Kidney (tissue), 14 donors: ENCODE measurements around the gene RPL18. TPM values are rescaled to one million over a fixed set of nuclear protein-coding genes. Genes with fewer than 3 reads are reported as not detected.

Source experiments
- DNase-seq, 5 donors: peaks; one replicate each; pipeline ENCODE4 v3.0.0-alpha.2; 2013 to 2020
- FAIRE-seq: peaks from 2 replicates; lab custom pipeline; 2012; peaks lifted over from hg19 to GRCh38; lab: Jason Lieb, UNC
- H3K27ac ChIP-seq, 2 donors: one replicate each; pipeline ENCODE4 v1.7.0; 2013; ENCODE audit warnings: low read depth in 2 of 2, low read length in 2 of 2, inconsistent platforms in 1 of 2
- H3K27me3 ChIP-seq: one replicate; pipeline ENCODE4 v1.7.1; 2013; ENCODE audit warnings: low read length, inconsistent platforms; ENCODE audit not compliant: control insufficient read depth, insufficient read depth
- H3K36me3 ChIP-seq, 3 donors: one replicate each; pipeline versions ENCODE4 v1.7.0 to v1.7.1; 2013; ENCODE audit warnings: low read length in 3 of 3, control low read depth in 1 of 3, inconsistent platforms in 1 of 3; ENCODE audit not compliant: insufficient read depth in 3 of 3, control insufficient read depth in 2 of 3
- H3K4me1 ChIP-seq, 3 donors: one replicate each; pipeline versions ENCODE4 v1.7.0 to v1.7.1; 2013; ENCODE audit warnings: low read length in 3 of 3, inconsistent platforms in 1 of 3, low read depth in 1 of 3; ENCODE audit not compliant: control insufficient read depth in 2 of 3, insufficient read depth in 2 of 3
- H3K4me3 ChIP-seq, 3 donors: one replicate each; pipeline versions ENCODE4 v1.7.0 to v1.8.1; 2013; ENCODE audit warnings: low read length in 3 of 3, control low read depth in 1 of 3, inconsistent platforms in 1 of 3
- H3K9ac ChIP-seq, 3 donors: one replicate each; pipeline versions ENCODE4 v1.7.0 to v1.7.1; 2013; ENCODE audit warnings: low read length in 3 of 3, control low read depth in 1 of 3, inconsistent platforms in 1 of 3
- H3K9me3 ChIP-seq, 3 donors: one replicate each; pipeline versions ENCODE4 v1.7.0 to v1.7.1; 2013; ENCODE audit warnings: low read length in 3 of 3, control low read depth in 1 of 3, inconsistent platforms in 1 of 3; ENCODE audit not compliant: control insufficient read depth in 2 of 3, insufficient read depth in 1 of 3
- intact Hi-C: fragments of 100-400 bp; cut with DNase I; formaldehyde crosslinking; loops from one replicate; pipeline ENCODE4 v1.11.1; 2022
- polyA plus RNA-seq: library from polyadenylated mRNA; stranded (reverse); fragments of 350-450 nt; fragmentation: Illumina TruSeq; extraction: RNeasy Lipid Tissue Mini Kit (QIAGEN cat#74804); gene quantifications from one replicate; pipeline ENCODE4 v1.2.3, GENCODE V29; 2014; ENCODE audit warnings: low read depth, low replicate concordance; ENCODE audit not compliant: insufficient read depth
- total RNA-seq: library from RNA; stranded (reverse); fragmentation: NEBNext Ultra II Directional; extraction: Animal tissue kit (Norgen Biotek cat#: 25700); gene quantifications from one replicate; pipeline ENCODE4 v1.2.1, GENCODE V29; 2021
- TF ChIP-seq, protein P1 (sequence below): IDR thresholded peaks from 3 replicates; pipeline ENCODE4 v1.5.1; 2012; ENCODE audit warnings: mild to moderate bottlenecking, moderate library complexity, borderline replicate concordance; ENCODE audit not compliant: insufficient read depth; ENCODE audit errors: extremely low read depth
- donor health status: control.
- donor health status: control.
- donor health status: control.
- donor health status: control.
- donor health status: control.
- donor health status: DM: yes; HTN: yes; CAD: no.
- donor health status: Normal renal cell carcinoma (clear cell type).

RPL18 gene
- total and polyA plus RNA-seq, 2 donors from 2014 or later: 986 to 1,596 TPM

DNA sequence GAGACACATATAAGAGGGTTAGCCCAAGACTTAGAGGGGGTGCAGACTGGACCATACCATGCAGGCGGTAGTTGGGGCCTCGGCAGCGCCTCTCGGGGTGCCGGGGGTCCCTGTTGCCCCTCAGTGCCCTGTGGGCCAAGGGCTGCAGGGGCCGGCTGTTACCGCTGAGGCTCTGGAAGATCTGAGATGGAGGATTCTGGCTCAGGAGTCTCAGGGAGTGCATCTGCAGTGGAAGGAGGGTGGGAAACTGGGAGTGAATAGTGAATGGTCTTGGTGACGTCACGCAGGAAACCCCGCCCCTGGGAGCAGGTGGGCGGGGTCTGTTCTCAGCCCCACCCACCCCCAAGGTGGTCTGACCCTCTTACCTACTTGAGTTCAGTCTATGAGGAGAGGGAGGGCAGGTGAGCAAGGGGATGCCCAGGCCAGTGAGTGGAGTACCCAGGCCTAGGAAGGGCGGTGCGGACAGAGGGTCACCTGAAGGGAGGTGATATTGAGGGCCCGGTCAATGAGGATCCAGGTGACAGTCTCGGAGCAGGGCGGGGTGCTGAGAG lies 19.9 kb upstream of the RPL18 start:
- TF ChIP-seq, protein P1, sequence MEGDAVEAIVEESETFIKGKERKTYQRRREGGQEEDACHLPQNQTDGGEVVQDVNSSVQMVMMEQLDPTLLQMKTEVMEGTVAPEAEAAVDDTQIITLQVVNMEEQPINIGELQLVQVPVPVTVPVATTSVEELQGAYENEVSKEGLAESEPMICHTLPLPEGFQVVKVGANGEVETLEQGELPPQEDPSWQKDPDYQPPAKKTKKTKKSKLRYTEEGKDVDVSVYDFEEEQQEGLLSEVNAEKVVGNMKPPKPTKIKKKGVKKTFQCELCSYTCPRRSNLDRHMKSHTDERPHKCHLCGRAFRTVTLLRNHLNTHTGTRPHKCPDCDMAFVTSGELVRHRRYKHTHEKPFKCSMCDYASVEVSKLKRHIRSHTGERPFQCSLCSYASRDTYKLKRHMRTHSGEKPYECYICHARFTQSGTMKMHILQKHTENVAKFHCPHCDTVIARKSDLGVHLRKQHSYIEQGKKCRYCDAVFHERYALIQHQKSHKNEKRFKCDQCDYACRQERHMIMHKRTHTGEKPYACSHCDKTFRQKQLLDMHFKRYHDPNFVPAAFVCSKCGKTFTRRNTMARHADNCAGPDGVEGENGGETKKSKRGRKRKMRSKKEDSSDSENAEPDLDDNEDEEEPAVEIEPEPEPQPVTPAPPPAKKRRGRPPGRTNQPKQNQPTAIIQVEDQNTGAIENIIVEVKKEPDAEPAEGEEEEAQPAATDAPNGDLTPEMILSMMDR: no peak

DNA sequence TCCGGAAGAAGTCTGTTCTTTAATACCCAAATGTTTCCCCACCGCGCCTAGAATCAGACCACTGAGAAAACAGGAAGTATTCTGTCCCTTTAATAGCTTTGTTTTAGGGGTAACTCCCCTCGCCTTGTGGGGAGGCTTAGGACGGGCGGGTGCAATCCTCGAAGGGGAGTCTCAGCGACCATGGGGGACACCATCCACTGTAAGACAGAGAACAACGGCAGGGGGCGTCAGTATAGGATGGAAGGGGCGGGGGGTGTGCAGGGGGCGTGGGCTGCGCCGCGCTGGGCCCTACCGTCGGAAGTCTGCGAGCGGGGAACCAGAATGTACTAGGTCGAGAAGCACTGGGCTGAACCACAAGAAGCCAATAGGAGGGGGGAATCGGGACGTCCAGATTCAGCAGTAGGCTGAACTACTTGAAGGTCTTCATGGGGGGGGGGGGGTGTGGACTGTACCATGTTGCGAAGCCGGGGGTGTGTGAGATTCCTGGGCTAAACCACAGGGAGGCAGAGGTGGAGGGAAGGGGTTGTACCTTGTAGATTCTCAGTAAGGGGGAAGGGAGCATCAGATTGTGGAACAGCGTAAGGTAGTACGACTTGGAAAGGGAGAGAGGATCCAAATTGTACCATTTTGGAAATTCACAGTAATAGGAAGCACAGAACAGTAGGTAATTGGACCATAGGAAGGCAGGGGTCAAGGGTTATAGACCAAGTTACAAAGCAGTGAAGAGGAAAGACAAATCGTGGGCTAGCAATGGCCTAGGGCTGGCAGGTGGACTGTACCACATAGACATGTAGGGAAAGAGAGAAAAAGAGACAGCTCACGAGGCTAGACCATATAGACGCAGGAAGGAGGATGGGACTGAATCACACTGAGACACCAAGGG lies 19.2 kb upstream of the RPL18 start:
- TF ChIP-seq, protein P1: no peak
- H3K36me3 ChIP-seq: peaks cover 0 to 2% (median 0%) of the 10 kb centered on the region in 3 donors
- H3K9ac ChIP-seq: peak overlapping the region; percentile 77 to 94 (median 91)
- no peaks in the 10 kb centered on the region for H3K27me3 ChIP-seq
- peak; percentile 95 to 98 (median 97) for DNase-seq
- H3K4me1 ChIP-seq: peaks cover 8 to 26% (median 23%) of the 10 kb centered on the region in 3 donors
- intact Hi-C loops: no loop called here
- peak overlapping the region; percentile 81 to 93 (median 85) for H3K4me3 ChIP-seq
- H3K9me3 ChIP-seq: no peaks in the 10 kb centered on the region
- H3K27ac ChIP-seq: peak overlapping the region; percentile 98 to 99
- no peak for FAIRE-seq

More for the DNA sequence above, 19.9 kb upstream of the RPL18 start:
- peak overlapping the region; percentile 89 to 99 for H3K27ac ChIP-seq
- peak overlapping the region in 1 of 3 donors; percentile 75 for H3K9ac ChIP-seq
- H3K27me3 ChIP-seq: no peaks in the 10 kb centered on the region
- DNase-seq (peak in 2 of 5 donors; percentile 86 to 88), FAIRE-seq (no peak)
- no peaks in the 10 kb centered on the region for H3K9me3 ChIP-seq
- intact Hi-C loops: no loop called here
- H3K36me3 ChIP-seq: no peaks in the 10 kb centered on the region
- peak overlapping the region in 2 of 3 donors; percentile 70 to 93 for H3K4me3 ChIP-seq
- peaks cover 8 to 19% (median 16%) of the 10 kb centered on the region in 3 donors for H3K4me1 ChIP-seq

GRCh38 chr19:48637449-48637947 lies 18.5 kb upstream of the RPL18 start:
- peak overlapping the region; percentile 81 to 93 (median 85) for H3K4me3 ChIP-seq

More at GRCh38 chr19:48637449-48637947, 18.5 kb upstream of the RPL18 start:
- Histone ChIP-seq H3K9ac (peak overlapping the region; percentile 59 to 94 (median 91)), H3K4me1 (peaks cover 8 to 32% (median 29%) of the 10 kb centered on the region in 3 donors), H3K27me3 (no peaks in the 10 kb centered on the region), H3K9me3 (no peaks in the 10 kb centered on the region), H3K36me3 (peaks cover 0 to 2% (median 0%) of the 10 kb centered on the region in 3 donors), H3K27ac (peak overlapping the region; percentile 98 to 99)
- intact Hi-C loops: no loop called here
- TF ChIP-seq, protein P1: peak; percentile 14
- FAIRE-seq (peak; percentile 66), DNase-seq (peak; percentile 100)
